Parietal lobe (tissue), 2 donors: ENCODE data around the gene MAPRE2. TPM values are rescaled to one million over a fixed set of nuclear protein-coding genes. Genes with fewer than 3 reads are reported as not detected.

Experiments used
- small RNA-seq: library from RNA; depleted of rRNA; stranded (forward); fragments of <200 nt; gene quantifications from one replicate; pipeline ENCODE3, GENCODE V24; 2014; ENCODE audit warnings: low replicate concordance
- total RNA-seq: library from RNA; depleted of rRNA; stranded (reverse); fragments of >200 nt; gene quantifications from one replicate; pipeline ENCODE4 v1.2.3, GENCODE V29; 2014

The MAPRE2 gene
- 147 TPM for total RNA-seq

DNA sequence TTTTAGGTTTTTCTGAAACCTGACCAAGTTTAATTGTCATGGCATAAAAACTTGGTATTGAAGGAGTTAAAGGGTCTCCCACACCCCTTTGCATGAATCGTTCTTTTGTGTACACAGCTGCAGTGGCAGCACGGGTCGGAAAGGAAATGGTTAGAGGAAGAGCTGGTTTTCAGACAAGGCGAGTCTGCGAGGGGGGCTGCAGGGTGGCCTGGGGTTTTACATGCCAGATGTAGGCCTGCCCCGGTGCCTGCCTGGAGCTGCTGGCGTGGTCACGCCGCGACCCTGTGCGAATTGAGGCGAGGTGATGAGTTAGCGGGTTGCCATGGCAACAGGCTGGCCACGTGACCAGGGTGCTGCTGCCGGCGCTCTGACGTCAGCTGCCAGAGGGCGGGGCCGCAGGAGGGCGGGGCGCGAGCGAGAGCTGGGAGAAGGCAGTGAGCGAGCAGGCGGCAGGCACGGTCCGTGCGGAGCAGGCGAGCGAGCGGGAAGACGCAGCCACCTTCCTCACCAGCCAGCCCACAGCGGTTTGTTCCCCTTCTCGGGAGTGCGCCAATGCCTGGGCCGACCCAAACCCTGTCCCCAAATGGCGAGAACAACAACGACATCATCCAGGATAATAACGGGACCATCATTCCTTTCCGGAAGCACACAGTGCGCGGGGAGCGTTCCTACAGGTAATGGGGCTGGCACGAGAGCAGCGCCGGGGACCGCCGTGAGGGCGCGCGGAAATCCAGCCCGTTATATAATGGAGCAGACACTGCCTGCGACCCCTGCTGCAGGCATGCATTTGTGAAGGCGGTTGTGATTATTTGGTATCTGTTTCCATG, at the start of gene MAPRE2:
TSS of gene MAPRE2 (plus strand) at position 426 of the 827 bp plus-strand sequence. CDS start at position 553, 127 bp downstream.

Small RNA genes lying within 50 kb of the gene (small RNA-seq; reads per million reads assigned to genes)
- not detected for gene AC015967.2

Other genes with a start within 250 kb of the MAPRE2 start
- gene ZNF397, start 199.6 kb downstream of the MAPRE2 start, total RNA-seq = 84.8 TPM
- 31.0 TPM for gene ZSCAN30, start 248.8 kb downstream of the MAPRE2 start, total RNA-seq